ENCODE measurements around the gene ANKRD24. TPM values are rescaled to one million over a fixed set of nuclear protein-coding genes. Genes with fewer than 3 reads are reported as not detected.
"Not testable (repeated sequence)": the region's sequence is repeated elsewhere in the genome, so short reads cannot be mapped to it uniquely, and the experiment has no call there.

Gene ANKRD24
- total RNA-seq, 1 donor = 0.43 TPM

- TF ChIP-seq CTCF (IDR thresholded peaks at IDR 0.05; ENCODE audit: insufficient read depth, low read depth, low read length) = no peak
- H3K4me3 ChIP-seq (ENCODE audit: low read depth, low read length) = no peak overlapping the region
- peak; percentile 50 for DNase-seq (ENCODE audit: low read depth)
Measured at GRCh38 chr19:4144666-4145249, 37.7 kb upstream of the ANKRD24 start.

- TF ChIP-seq CTCF (IDR thresholded peaks at IDR 0.05; ENCODE audit: insufficient read depth, low read depth, low read length) = no peak
- no peak for DNase-seq (ENCODE audit: low read depth)
- H3K4me3 ChIP-seq (ENCODE audit: low read depth, low read length) = no peak overlapping the region
Measured at GRCh38 chr19:4149518-4150288, 32.8 kb upstream of the ANKRD24 start.

- DNase-seq (ENCODE audit: low read depth) = no peak
- H3K4me3 ChIP-seq (ENCODE audit: low read depth, low read length) = no peak overlapping the region
- no peak for TF ChIP-seq CTCF (IDR thresholded peaks at IDR 0.05; ENCODE audit: insufficient read depth, low read depth, low read length)
Measured at GRCh38 chr19:4151623-4152022, 30.9 kb upstream of the ANKRD24 start.

- no peak overlapping the region for H3K4me3 ChIP-seq (ENCODE audit: low read depth, low read length)
- no peak for TF ChIP-seq CTCF (IDR thresholded peaks at IDR 0.05; ENCODE audit: insufficient read depth, low read depth, low read length)
- DNase-seq (ENCODE audit: low read depth) = no peak
Measured at GRCh38 chr19:4152241-4152998, 30.1 kb upstream of the ANKRD24 start.

- no peak for TF ChIP-seq CTCF (IDR thresholded peaks at IDR 0.05; ENCODE audit: insufficient read depth, low read depth, low read length)
- no peak overlapping the region for H3K4me3 ChIP-seq (ENCODE audit: low read depth, low read length)
- DNase-seq (ENCODE audit: low read depth) = no peak
Measured at GRCh38 chr19:4154571-4155312, 27.7 kb upstream of the ANKRD24 start.

GRCh38 chr19:4157164-4157563, 25.3 kb upstream of the ANKRD24 start:
- no peak for TF ChIP-seq CTCF (IDR thresholded peaks at IDR 0.05; ENCODE audit: insufficient read depth, low read depth, low read length)
- no peak for DNase-seq (ENCODE audit: low read depth)
- H3K4me3 ChIP-seq (ENCODE audit: low read depth, low read length) = no peak overlapping the region

- H3K4me3 ChIP-seq (ENCODE audit: low read depth, low read length); DNase-seq (ENCODE audit: low read depth): not testable (repeated sequence)
Measured at GRCh38 chr19:4157971-4158370, 24.5 kb upstream of the ANKRD24 start.
